Hematopoietic multipotent progenitor cell treated with erythropoietin and hydrocortisone succinate and interleukin-3 and kit ligand, for 6 days (in vitro differentiated cells): ENCODE measurements around the gene OSCP1.

Experiments used
- DNase-seq: peaks from one replicate; pipeline ENCODE4 v3.0.0-alpha.2; 2015

The OSCP1 gene

DNA sequence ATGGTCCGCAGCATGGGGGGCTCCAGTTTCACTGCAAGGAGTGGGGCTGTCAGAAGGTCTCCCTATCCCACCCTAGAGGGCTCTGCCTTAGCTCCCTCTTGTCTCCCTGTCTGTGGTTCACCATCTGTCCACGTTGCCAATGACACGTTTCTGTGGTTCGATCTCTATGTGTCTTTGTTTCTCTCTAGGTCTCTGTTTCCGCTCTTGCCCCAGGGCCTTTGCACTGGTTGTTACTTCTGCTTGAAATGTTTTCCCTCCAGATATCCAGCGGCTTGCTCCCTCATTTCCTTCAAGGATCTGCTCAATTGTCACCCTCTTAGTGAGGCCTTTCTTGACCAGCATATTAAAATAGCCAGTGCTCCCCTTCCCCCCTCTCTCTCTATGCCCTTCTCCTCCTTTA, 22.4 kb upstream of the OSCP1 start:
- no peak for DNase-seq

DNA sequence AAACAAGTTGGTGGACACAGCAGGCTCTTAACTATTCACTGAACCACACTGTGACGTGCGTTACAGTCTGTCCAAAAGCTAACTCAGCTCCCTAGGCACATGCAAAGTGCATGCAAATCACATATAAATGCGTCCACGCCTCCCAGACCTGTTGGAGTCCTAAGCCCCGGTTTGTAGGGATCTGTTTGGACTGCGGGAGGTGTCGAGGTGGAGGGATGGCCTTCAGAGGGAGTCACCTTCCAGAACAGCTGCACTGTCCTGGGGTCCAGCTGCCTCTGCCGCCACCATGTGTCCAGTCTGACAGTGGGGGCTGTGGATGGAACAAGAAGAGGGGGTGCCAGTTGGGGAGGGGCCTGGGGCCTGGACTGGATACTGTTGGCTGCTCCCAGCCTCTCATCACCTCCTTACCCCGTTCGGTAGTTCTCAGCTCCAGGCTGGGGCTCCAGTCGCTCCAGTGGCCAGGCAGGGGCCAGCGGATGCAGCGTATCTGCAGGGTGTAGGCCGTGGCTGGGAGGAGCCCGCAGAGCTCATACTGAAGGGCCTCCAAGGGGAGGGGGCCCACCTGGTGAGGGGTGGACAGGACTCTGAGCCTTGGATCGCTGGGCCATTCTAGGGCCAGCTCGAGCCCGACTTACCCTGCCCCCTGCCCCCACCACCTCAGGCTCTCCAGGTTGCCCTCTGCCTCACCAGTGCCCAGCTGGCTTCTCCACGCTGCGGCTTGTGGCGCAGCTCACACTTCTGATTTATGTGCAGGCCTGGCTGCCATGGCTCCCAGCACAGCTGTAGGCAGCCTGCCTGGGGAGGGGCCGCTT, 21.8 kb upstream of the OSCP1 start:
- no peak for DNase-seq

DNA sequence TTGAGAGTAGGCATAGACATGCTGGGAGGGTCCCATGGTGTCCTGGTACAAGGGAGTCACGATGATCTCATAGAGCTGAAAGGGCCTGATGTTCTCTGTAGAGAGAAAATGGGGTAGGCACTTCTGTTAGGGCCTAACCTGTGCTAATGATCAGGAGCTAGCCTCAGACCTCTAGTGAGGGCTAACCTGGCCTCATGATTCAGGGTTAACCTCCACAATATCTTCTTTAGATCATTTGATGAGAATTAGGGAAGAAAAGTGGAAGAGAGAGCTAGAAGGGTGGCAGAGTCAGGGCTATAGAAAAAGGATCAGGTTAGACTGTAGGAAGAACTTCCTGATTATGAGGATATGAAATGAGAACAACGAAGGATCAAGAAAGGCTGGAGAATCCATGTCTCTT, 18.9 kb upstream of the OSCP1 start:
- no peak for DNase-seq

DNA sequence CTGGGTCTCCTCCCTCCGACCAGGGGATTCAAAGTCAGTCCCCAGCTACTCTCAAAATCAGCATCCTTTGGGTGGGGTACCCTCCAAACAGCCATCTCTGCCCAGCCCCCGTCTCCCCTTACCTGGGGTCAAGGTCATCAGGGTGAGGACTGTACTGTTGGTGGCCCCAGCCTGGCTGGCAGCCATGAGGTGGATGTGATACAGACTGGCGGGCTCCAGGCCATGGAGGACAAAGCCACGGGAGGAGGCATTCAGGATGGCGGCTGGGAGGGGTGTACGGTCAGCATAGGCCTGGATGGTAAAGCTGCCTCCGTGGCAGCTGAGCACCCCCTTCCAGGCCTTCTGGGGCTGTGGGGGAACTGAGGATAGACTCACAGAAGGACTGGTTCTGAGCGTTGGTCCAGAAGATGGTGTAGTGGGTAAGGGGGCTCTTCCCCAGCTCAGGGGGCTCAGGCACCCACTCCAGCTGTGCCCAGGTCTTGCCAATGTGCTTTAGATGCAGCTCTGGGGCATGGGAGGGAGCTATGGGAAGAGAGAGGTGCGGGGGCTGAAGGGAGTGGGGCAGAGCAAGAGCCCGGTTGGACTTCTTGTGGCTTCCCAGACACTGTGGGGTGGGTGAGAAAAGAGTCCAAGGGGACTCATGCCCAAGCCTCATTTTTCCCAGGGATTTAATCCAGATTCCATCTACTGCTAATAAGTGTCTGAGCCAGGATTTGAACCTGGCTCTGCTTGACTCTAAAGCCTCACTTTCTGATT, 17.6 kb upstream of the OSCP1 start:
- no peak for DNase-seq

DNA sequence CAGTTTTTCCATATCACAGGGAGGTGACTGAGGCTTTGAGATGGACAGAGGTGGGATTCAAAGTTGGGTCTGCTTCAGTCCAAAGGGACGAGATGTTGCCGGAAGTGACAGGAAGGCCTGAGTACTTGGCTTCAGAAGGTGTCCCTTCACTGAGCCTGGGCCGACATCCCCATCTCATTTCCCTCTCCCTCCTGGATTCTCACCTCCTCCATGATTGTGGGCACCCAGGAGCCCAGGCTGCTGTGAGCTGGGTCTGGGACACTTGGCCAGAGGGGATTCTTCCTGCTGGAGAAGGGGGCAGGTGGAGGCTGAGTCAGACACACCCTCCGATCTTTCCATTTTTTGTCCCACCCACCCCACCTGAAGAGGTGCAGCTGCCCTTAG, 16.8 kb upstream of the OSCP1 start:
- DNase-seq = no peak

DNA sequence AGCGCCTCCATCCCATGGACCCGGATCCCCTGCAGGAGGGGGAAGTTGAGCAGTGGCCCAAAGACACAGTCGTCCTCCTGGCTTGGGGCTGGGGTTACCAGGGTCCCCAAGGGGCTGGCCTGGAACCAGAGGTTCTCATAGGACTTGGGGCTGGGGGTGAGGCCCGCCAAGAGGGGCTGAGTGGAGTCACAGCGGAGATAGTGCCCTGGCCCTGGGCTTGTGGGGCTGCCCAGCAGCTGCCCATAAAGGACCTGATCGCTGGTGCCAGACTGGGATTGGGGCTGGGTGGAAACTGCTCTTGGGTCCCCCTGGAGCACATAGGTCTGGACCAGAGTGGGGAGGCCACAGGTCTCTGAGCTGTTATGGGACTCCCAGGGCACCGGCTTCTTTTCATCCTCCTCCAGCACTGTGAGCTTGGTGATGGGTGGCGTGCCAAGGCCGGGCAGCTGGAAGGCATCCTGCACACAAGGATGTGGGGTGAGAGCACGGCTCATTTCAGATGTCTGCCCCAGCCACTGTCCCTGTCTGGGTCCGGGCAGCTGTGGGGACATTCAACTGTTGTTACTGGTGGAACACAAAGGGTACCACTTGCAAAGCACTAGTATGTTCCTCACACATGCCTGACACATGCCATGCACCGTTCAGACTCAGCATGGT, 16.2 kb upstream of the OSCP1 start:
- no peak for DNase-seq

DNA sequence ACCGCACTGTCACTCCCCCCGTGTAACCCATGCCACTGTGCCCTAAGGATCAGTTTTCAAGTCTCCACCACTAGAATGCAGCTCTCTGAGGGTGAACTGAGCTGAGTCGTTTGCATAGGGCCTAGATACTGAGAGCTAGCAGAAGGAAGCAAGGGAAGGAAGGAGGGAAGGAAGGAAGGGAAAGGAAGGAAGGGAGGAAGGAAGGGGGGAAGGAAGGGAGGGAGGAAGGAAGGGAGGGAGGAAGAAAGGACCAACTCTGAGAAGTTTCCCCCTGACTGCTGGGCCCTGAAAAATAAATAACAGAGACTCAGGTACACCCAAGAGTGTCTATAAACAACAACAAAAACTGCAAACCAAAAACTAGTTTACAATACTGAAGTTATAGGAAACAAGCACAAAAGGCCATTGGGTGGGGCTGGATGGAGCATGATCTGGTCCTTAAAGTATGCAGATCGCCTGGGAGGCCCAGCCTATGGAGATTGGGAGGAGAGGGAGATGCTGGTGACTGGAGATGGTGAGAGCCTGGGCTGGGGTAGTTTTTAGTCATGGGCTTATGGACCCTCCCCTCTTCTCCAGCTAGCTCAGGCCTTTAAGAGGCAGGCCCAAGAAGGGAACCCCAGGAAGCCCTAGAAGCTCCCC, 15.6 kb upstream of the OSCP1 start:
- no peak for DNase-seq

DNA sequence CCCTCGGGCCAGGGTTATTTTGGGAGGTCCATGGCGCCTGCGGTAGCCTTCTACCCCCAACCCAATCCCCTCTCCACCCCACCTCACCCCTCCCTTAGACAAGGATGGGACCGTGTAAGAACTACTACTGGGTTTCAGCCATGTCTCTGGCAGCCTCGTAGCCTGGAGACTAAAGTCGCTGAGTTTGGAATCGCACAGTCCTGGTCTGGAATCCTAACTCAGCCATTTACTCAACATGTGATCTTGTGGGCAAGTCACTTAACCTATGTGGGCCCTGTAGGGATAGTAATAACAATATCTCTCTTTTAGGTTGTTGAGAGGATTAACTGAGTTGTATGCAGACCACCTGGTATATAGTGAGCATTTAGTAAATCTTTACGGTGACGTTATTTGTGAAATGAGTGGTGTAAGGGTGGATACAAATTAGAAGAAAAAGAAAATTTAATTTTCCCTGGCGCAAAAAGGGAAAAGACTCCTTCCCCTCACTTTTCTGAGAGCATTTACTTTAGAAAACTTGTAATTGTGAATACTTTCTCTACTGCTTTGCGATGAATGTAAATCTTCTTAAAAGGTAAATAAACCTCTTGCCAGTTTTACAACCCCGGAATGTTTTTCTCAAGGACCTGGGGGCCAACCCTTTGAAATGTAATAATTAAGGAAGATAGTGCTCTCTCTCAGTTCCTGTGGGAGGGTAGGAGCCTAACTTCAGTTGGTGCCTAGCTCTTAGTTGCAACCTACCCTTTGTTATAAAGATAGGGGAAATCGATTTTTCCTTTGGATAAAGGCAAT, 14.5 kb upstream of the OSCP1 start:
- no peak for DNase-seq

DNA sequence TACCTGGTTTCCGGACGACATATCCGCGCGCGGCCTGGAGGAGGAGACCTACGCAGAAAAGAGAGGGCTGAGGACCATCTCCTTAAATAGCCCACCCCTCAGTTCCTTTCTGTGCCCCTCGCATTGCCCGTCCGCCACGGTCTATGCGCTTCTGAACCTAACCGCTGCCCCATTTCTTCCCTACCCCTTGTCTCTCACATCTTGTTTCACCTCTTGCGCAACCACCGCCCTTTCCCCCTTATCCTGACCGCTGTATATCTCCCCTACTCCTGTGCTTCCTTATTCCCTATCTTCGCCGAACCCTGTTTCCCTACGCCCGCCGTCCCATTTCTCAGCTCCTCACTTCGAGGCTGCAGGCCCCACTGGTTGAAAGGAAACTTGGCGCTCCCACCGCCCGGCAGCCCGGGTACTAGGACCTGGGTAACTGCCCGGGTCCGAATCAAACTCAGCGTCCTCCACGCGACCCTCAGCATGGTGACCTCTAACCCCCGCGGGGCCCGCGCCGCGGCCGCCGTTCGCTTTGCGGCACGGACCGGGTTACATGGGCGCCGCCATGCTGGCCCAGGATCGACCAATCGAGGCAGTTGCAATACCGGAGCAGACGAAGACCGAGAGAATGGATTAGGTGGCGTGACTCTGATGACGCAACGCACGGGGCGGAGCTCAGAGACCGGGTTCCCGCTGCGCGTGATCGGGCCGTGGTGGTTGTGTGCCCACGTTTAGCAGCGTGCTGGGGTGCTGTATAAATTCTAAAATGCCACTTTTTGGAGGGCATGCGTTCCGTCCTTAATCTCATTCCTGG, 13.8 kb upstream of the OSCP1 start, which contains the start of gene MRPS15:
TSS of gene MRPS15 (minus strand) at position 582 of the 802 bp plus-strand sequence. CDS start at position 473, 109 bp downstream.
- peak; percentile 98 for DNase-seq

DNA sequence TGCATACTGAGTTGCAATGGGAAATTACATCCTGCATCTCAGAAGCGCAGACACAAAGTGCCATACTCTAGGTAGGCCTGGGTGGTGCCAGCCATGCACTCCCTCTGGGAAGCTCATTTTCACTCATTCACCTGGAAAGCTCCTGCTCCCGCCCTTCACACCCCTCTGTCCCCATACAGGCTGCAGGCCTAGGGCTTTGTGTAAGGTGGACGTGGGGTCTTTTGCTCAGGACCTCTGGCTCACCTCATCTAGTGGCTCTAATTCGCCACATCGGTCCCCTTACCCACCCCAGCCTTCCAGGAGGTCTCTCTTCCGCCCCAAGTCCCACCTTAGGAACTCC, 13.2 kb upstream of the OSCP1 start:
- peak; percentile 27 for DNase-seq

DNA sequence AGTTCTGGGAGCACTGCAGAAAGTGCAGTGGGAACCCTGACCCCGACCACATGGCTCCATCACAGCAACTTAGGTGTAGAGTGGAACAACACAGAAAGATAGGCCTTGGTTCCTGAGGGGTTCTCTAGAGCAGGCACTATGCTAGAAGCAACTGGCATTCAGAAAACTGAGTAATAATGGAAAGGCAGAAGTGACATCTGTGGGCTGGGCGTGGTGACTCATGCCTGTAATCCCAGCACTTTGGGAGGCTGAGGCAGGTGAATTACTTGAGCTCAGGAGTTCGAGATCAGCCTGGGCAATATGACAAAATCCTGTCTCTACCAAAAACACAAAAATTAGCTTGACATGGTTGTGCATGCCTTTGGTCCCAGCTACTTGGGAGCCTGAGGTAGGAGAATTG, 8.7 kb upstream of the OSCP1 start:
- peak; percentile 30 for DNase-seq

DNA sequence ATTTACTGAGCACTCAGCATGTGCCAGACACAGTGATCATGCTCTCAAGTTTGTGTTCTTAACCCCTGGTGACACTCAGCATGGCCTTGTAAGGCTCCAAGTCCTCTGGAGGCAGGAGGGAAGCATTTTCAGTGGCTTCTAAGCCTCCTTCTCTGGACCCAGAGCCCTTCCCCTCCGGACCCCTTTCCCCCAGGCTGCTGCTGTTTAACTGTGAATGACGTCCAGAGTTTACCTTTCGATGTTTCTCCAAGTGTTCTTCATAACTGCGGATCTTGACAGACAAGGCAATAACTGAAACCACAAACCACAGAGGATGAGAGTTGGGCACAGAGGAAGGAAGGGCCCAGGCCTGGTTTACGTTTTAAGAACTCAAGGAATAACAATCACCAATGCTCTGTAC, 7.4 kb upstream of the OSCP1 start:
- peak; percentile 68 for DNase-seq

DNA sequence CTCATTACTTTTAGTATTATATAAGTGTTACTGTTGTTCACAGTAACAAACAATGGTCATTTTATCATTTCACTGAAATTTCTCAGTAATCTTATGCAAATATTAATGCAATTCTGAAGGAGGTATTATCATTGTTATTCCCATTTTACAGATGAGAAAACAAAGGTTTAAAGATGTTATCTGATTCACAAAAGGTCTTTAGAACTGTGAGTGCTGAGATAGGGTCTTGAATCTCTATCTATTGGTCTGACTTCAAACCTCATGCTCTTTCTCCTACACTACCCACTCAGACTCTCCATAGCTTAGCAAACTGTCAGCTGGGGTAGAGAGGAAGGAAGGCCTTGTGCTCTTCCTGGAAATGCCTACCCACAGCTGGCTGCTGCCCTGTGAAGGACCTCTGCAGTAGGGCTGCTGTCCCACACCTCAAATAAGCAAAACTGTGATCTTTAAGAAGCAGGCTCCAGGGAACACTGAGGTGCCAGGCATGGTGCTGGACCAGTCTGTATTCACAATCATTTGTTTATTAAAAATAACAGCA, 6.2 kb upstream of the OSCP1 start:
- no peak for DNase-seq

DNA sequence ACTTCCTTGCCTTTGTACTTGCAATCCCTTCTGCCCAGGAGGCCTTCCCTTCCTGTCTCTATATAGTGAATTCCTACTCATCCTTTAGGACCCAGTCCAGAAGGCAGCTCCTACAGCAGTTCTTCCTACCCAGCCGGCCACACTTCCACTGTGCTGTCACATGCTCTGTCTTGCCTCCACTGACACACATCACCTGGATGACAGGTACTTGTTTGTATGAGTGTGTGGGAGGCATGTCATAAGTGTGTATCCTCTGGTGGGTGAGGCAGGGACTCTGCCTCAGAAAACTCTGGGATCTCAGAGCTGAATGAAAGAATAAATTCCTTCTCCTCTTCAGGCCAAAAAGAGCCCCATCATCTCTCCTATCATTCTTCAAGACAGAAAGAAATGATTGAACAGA, 5.1 kb upstream of the OSCP1 start:
- no peak for DNase-seq

DNA sequence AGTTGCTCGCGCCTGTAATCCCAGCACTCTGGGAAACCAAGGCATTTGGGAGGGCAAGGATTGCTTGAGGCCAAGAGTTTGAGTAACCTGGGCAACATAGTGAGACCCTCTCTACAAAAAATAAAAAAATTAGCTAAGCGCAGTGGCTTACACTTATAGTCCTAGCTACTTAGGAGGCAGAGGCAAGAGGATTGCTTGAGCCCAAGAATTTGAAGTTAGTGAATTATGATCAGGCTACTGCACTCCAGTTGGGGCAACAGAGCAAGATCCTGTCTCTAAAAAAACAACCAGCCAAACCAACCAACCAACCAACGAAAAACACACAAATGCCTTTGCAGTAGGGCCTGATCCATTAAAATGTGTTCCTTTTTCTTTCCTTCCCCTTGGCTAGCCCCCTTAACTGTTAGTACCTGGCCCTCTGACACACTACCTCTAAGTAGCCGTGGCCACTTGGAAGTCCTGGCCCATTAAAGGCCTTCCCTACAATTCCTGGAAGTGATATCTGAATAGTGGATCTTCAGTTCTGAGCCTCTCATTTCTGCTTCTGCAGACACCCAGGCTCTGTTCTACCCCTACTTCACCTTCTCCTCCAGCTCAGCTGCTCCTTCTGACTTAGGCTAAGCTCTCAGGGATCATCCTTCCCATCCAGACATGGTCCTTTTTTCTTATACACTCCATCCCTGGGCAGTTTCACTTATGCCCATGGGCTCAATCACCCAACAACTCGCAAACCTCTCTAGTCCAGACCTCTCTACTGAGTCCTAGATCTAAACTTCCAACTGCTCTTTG, 3.5 kb upstream of the OSCP1 start:
- DNase-seq = no peak

DNA sequence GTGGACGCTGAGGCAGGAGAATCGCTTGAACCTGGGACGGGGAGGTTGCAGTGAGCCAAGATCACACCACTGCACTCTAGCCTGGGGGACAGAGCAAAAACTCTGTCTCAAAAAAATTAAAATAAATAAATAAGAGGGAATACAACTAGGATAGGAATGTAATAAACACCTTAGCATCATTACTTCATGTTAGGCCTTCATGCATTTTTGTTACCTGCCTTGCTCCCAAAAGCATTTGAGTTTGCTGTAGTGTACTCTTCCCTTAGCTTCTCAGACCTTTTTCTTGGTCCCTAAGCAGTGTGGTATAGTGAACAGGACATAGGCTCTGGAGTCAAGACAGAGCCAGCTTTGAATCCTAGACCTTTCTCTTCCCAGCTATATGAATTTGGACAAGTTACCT, 2.8 kb upstream of the OSCP1 start:
- DNase-seq = no peak

DNA sequence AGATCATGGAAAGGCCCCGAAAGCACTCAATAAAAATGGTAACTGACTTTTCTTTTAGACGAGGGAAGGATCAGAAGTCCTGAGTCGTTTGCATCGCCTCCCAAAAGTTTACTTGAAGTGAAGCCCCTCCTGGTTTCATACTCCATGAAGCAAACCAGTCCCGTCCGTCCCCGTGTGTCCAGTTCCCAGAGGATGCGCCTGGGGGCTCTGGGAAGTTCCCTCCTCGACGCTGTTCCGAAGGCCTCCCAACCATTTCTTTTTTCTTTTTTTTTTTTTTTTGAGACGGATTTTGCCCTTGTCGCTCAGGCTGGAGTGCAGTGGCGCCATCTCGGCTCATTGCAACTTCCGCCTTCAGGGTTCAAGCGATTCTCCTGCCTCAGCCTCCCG, 661 bp upstream of the OSCP1 start:
- DNase-seq = no peak

DNA sequence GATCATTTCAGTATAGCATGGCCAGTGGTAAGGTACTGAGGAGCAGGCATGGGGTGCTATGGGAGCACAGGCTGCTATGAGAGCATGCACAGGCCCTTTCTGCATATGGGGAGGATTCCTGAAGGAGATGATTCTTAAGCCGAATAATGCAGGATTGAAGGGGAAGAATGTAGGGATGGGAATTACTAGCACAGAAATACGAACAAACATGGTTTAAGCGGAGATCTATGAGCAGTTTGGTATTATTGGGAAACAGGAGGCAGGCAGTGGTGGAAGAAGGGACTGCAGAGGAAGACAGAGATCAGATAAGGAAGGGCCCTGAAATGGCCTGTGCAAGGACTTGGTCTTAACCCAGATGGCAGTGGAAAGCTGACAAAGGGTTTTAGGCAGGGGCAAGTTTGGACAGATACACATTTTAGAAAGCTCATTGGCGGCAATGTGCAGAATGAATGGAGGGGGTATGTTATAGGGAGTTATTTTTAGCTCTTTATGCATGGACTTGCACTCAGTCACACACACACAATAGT, 1.7 kb downstream of the OSCP1 start:
- peak; percentile 74 for DNase-seq

DNA sequence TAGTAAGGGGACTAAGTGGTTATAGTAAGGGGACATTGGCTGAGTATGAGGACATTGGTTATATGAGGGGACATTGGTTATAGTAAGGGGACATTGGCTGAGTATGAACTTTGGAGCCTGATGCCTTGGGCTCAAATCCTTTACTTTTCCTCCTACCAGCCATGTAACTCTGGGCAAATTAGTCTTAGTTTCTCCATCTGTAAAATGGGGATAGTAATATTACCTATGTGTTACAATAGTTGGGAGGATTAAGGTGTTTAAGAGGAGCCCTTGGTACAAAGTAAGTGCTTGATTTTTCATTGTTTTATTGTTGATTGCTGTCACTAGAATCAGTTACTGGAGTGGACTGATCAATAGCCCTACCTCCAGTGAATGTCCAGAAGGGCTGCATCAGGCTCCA, 2.8 kb downstream of the OSCP1 start:
- no peak for DNase-seq

DNA sequence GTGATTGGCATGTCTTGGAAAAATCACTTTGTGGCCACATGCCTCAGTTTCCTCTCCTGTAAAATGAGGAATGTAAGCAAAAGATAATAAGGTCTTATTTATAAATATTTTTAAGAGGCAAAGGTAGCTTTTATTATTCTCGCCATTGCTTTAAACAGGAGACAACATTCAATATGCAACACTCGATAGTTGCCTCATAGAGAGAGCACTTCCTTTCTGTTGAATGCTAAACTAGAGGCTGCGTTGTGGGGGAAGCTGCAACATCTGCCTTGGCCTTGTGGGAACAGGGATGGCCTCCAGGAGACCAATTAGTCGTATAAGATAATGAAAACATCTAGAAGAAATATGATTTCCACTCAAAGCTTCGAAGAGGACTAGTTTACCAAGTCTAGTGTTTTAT, 3.5 kb downstream of the OSCP1 start:
- DNase-seq = peak; percentile 47
